Measurements from ENCODE around the gene CLDN19. TPM values are rescaled to one million over a fixed set of nuclear protein-coding genes. Genes with fewer than 3 reads are reported as not detected.

Gene CLDN19
- total and polyA plus RNA-seq, 9 of the 15 experiments (the other 6 are each of a cell fraction or from before 2014, with no cell fraction given), result not detected

DNA sequence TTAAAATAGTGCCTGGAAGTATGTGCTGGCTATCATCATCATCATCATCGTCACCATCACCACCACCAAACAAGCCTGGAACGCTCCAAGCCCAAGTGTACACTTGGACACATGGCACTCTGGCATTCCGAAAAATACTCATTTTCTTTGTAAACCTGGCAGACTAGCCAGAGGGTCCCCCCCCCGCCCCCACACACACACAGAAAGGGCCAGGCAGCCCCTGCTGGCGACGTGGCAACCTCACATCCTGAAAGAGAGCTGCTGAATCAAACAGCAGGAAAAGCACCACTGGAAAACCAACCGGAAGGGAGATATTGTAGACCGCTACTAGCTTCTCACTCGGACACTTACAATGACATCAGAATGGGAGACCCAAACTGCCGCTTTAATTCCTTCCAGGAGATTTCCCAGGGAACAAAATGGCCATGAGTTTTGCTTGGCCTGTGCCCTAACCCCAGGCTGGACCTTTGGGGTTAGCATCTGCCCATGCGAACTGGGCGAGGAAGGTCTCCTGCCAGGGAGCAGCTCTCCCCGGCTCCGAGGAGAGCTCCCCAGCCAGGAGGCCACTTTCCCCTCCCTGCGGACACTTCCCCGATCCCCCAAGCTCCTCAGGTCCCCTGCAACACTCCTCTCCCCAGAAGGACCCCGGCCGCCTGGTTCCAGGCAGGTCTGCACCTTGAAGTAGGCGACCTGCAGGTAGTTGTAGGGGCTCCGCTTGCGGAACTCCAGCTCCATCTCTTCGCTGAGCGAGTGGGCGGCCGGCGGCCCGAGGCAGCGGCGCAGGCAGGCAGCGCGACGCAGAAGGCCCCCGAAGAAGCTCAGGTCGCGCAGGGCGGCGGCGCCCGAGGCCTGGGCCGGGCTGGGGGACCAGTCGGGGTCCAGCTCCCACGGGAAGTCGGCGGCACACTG, 26.1 kb upstream of the CLDN19 start:
- intact Hi-C loops (cut with micrococcal nuclease) (loop anchor here (2.0 to 5.0 kb wide), 4 partner anchors 61 to 187 kb away; partner anchors contain the start of genes YBX1 and ZNF691), in situ Hi-C loops (cut with MboI) (no loop called here)
- Histone ChIP-seq H3K36me3 (ENCODE audit: control insufficient read depth, insufficient read depth, low read length) (peaks cover 27% of the 10 kb centered on the region), H3K27ac (ENCODE audit: extremely low read depth, low read depth, low read length) (peak overlapping the region; percentile 68), H4K20me1 (replicated peaks; ENCODE audit: control insufficient read depth, insufficient read depth, low read length) (peaks cover 15% of the 10 kb centered on the region), H3K79me2 (ENCODE audit: control insufficient read depth, insufficient read depth, low read length) (peaks cover 62% of the 10 kb centered on the region), H3K4me1 (replicated peaks in 1 of 2; ENCODE audit: control insufficient read depth in 2 of 2, insufficient read depth in 2 of 2, low read length in 2 of 2) (peaks cover 12 to 24% of the 10 kb centered on the region in 2 experiments; a peak in 3 of 5 replicates), H3K9ac (ENCODE audit: insufficient read depth in 1 of 2, low read depth in 2 of 2, low read length in 2 of 2) (peak overlapping the region; percentile 69 to 99), H3K4me3 (peak overlapping the region; percentile 76), H3K27me3 (ENCODE audit: control insufficient read depth in 2 of 2, insufficient read depth in 2 of 2, low read length in 2 of 2) (no peaks in the 10 kb centered on the region), H2AFZ (ENCODE audit: low read depth, low read length) (peak overlapping the region; percentile 93), H3K4me2 (ENCODE audit: insufficient read depth, low read length) (peak overlapping the region; percentile 100), H3K9me1 (ENCODE audit: control insufficient read depth, insufficient read depth, low read length) (no peaks in the 10 kb centered on the region), H3K9me3 (replicated peaks; ENCODE audit: control insufficient read depth, insufficient read depth, low read depth, low read length) (no peaks in the 10 kb centered on the region)
- FAIRE-seq (peak; percentile 76), ATAC-seq (peak; percentile 52), DNase-seq (ENCODE audit: extremely low read depth in 1 of 4, low spot score in 3 of 4) (peak; percentile 44 to 80 (median 54))
- under 1% methylated on average over 37 of the region's 44 CpGs for WGBS (ENCODE audit: insufficient coverage, low coverage, missing lambda C conversion rate)
- TSS peak; percentile 69 for BruUV-seq (replicated peaks)
- POLR2A ChIA-PET, result interaction anchor here (0.6 to 3.5 kb wide), 30 partner anchors 8 to 754 kb away, joined by 3 to 20 read pairs (median 4); partner anchors contain the start of genes CDC20 and YBX1
- CTCF ChIA-PET (ENCODE audit: low intra/inter-chr PET ratio), result no interaction called here
- 0 out of 2 replicates have a peak, but pooled peaks have one; percentile 82 for TF ChIP-seq ZBTB43 (CRISPR knock-in tag; IDR thresholded peaks at IDR 0.05)
- no peak for TF ChIP-seq GTF2F1 (IDR thresholded peaks at IDR 0.05; ENCODE audit: low read depth, low read length)
- TF ChIP-seq GABPB1 (CRISPR knock-in tag; IDR thresholded peaks at IDR 0.05), result no peak; the same call in 1 of the 2 replicates
- no peak for TF ChIP-seq ZNF668 (CRISPR knock-in tag; IDR thresholded peaks at IDR 0.05)
- TF ChIP-seq PCBP2 (IDR thresholded peaks at IDR 0.05; ENCODE audit: low read depth, low read length, poor library complexity, severe bottlenecking), result no peak
- TF ChIP-seq, protein P1, sequence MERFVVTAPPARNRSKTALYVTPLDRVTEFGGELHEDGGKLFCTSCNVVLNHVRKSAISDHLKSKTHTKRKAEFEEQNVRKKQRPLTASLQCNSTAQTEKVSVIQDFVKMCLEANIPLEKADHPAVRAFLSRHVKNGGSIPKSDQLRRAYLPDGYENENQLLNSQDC (CRISPR knock-in tag; IDR thresholded peaks at IDR 0.05), result no peak
- 0 out of 4 replicates have a peak, but pooled peaks of 1 of the 2 experiments have one; percentile 14 for TF ChIP-seq FOXK2 (conservative IDR thresholded peaks at IDR 0.05 in 1 of 2, IDR thresholded peaks at IDR 0.05 in 1 of 2; ENCODE audit: low read depth in 2 of 2)
- TF ChIP-seq, protein P2, sequence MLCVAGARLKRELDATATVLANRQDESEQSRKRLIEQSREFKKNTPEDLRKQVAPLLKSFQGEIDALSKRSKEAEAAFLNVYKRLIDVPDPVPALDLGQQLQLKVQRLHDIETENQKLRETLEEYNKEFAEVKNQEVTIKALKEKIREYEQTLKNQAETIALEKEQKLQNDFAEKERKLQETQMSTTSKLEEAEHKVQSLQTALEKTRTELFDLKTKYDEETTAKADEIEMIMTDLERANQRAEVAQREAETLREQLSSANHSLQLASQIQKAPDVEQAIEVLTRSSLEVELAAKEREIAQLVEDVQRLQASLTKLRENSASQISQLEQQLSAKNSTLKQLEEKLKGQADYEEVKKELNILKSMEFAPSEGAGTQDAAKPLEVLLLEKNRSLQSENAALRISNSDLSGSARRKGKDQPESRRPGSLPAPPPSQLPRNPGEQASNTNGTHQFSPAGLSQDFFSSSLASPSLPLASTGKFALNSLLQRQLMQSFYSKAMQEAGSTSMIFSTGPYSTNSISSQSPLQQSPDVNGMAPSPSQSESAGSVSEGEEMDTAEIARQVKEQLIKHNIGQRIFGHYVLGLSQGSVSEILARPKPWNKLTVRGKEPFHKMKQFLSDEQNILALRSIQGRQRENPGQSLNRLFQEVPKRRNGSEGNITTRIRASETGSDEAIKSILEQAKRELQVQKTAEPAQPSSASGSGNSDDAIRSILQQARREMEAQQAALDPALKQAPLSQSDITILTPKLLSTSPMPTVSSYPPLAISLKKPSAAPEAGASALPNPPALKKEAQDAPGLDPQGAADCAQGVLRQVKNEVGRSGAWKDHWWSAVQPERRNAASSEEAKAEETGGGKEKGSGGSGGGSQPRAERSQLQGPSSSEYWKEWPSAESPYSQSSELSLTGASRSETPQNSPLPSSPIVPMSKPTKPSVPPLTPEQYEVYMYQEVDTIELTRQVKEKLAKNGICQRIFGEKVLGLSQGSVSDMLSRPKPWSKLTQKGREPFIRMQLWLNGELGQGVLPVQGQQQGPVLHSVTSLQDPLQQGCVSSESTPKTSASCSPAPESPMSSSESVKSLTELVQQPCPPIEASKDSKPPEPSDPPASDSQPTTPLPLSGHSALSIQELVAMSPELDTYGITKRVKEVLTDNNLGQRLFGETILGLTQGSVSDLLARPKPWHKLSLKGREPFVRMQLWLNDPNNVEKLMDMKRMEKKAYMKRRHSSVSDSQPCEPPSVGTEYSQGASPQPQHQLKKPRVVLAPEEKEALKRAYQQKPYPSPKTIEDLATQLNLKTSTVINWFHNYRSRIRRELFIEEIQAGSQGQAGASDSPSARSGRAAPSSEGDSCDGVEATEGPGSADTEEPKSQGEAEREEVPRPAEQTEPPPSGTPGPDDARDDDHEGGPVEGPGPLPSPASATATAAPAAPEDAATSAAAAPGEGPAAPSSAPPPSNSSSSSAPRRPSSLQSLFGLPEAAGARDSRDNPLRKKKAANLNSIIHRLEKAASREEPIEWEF (CRISPR knock-in tag; IDR thresholded peaks at IDR 0.05), result no peak
- TF ChIP-seq ZBTB34 (CRISPR knock-in tag; IDR thresholded peaks at IDR 0.05), result no peak
- TF ChIP-seq CHD1 (IDR thresholded peaks at IDR 0.05; ENCODE audit: low read length), result peak; percentile 67
- TF ChIP-seq KLF1 (tag; IDR thresholded peaks at IDR 0.05), result no peak
- no peak for TF ChIP-seq DNMT1 (IDR thresholded peaks at IDR 0.05)
